Neural crest cell (in vitro differentiated cells): Measurements from ENCODE around the gene RINL. TPM values are rescaled to one million over a fixed set of nuclear protein-coding genes. Genes with fewer than 3 reads are reported as not detected.
"Not testable (repeated sequence)": the region's sequence is repeated elsewhere in the genome, so short reads cannot be mapped to it uniquely, and the experiment has no call there.

Source experiments
- DNase-seq: peaks from one replicate; pipeline ENCODE4 v3.0.0; 2021; ENCODE audit warnings: low read depth, mixed read lengths, low spot score
- H3K27ac Mint-ChIP-seq: one replicate; pipeline ENCODE4 v1.8.0; 2021; ENCODE audit warnings: mild to moderate bottlenecking, mixed read lengths; ENCODE audit not compliant: unreplicated experiment
- H3K27me3 Mint-ChIP-seq: 2 replicates; pipeline ENCODE4 v1.8.0; 2021; ENCODE audit warnings: low read depth, mild to moderate bottlenecking, mixed read lengths
- H3K36me3 Mint-ChIP-seq: 2 replicates; pipeline ENCODE4 v1.8.0; 2021; ENCODE audit warnings: low read depth, mild to moderate bottlenecking, mixed read lengths
- H3K4me1 Mint-ChIP-seq: 2 replicates; pipeline ENCODE4 v1.8.0; 2021; ENCODE audit warnings: mixed read lengths
- H3K4me3 Mint-ChIP-seq: one replicate; pipeline ENCODE4 v1.8.0; 2021; ENCODE audit warnings: mild to moderate bottlenecking, mixed read lengths
- H3K9me3 Mint-ChIP-seq: 2 replicates; pipeline ENCODE4 v1.8.0; 2021; ENCODE audit warnings: mixed read lengths
- total RNA-seq: library from RNA; stranded (reverse); gene quantifications from 2 replicates; pipeline ENCODE4 v1.2.1, GENCODE V29; 2021
- TF ChIP-seq, protein P1 (sequence below): fragments of 200-600 bp; sonication (generic); conservative IDR thresholded peaks from 2 replicates; pipeline ENCODE4 v1.5.0; 2021; ENCODE audit warnings: antibody characterized with exemption, mild to moderate bottlenecking

The RINL gene
- total RNA-seq, 1 donor from 2014 or later, result 1.4 TPM

- H3K4me1 Mint-ChIP-seq, result peaks cover 6% of the 10 kb centered on the region
- no peak overlapping the region for H3K27ac Mint-ChIP-seq
Observed at GRCh38 chr19:38888876-38889275, 10.8 kb upstream of the RINL start.

GRCh38 chr19:38884691-38885090, 6.6 kb upstream of the RINL start:
- DNase-seq, H3K27ac Mint-ChIP-seq, H3K9me3 Mint-ChIP-seq, H3K27me3 Mint-ChIP-seq, H3K4me3 Mint-ChIP-seq, H3K36me3 Mint-ChIP-seq, H3K4me1 Mint-ChIP-seq: not testable (repeated sequence)

More at GRCh38 chr19:38888876-38889275, 10.8 kb upstream of the RINL start:
- TF ChIP-seq, protein P1, sequence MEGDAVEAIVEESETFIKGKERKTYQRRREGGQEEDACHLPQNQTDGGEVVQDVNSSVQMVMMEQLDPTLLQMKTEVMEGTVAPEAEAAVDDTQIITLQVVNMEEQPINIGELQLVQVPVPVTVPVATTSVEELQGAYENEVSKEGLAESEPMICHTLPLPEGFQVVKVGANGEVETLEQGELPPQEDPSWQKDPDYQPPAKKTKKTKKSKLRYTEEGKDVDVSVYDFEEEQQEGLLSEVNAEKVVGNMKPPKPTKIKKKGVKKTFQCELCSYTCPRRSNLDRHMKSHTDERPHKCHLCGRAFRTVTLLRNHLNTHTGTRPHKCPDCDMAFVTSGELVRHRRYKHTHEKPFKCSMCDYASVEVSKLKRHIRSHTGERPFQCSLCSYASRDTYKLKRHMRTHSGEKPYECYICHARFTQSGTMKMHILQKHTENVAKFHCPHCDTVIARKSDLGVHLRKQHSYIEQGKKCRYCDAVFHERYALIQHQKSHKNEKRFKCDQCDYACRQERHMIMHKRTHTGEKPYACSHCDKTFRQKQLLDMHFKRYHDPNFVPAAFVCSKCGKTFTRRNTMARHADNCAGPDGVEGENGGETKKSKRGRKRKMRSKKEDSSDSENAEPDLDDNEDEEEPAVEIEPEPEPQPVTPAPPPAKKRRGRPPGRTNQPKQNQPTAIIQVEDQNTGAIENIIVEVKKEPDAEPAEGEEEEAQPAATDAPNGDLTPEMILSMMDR, result no peak
- Mint-ChIP-seq H3K27me3 (no peaks in the 10 kb centered on the region), H3K9me3 (no peaks in the 10 kb centered on the region), H3K4me3 (no peak overlapping the region), H3K36me3 (no peaks in the 10 kb centered on the region)
- DNase-seq, result no peak

DNA sequence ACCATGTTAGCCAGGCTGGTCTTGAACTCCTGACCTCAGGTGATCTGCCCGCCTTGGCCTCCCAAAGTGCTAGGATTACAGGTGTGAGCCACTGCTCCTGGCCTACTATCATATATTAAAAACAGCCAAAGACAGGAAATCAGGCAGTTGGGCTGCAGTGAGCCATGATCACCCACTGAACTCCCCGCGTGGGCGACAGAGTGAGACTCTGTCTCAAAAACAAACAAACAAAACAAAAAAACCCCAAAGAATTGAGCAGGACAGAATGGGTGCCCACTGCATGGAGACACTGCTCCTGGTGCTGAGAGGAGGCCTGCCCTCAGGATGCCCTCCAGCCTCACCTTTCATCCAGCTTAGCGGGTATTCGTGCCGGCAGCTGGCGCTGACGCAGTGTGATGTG, 5.2 kb upstream of the RINL start:
- no peak for DNase-seq
- Mint-ChIP-seq H3K27me3 (no peaks in the 10 kb centered on the region), H3K4me1 (no peaks in the 10 kb centered on the region), H3K27ac (no peak overlapping the region), H3K4me3 (no peak overlapping the region), H3K9me3 (no peaks in the 10 kb centered on the region), H3K36me3 (no peaks in the 10 kb centered on the region)
- TF ChIP-seq, protein P1, result no peak

DNA sequence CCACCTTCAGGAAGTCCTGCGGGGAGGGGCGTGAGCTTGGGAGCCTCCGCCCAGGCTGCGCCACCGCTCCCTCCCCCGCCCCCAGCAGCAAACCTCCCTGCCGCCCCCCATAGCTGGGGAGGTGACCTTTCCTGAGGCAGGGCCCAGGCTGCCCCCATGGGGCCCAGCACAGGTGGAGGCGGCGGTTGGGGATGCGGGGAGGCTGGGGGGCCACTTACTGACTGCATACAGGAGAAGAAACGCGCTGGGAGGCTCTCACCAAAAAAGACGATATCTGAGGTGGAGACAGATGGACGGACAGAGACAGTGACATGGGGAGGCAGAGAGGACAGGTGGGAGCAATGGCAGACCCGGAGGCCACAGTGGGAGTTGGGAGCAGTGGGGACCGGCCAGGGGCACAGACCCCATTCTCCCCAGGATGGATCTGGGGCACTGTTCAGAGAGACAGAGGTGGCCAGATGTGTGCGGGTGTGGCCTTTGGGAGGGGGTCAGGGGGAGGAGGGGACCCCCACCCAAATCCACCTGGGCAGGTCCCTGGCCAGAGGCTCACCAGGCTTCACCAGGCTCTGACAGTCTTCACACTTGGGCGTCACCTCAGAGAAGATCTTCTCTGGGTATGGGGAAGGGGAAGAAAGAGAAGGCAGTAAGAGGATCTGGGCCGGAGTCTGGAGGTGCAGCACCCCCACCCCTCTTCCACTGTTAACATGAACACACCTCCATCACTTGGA, 3.0 kb upstream of the RINL start:
- H3K36me3 Mint-ChIP-seq, result no peaks in the 10 kb centered on the region
- TF ChIP-seq, protein P1, result no peak
- H3K4me3 Mint-ChIP-seq, result no peak overlapping the region
- no peaks in the 10 kb centered on the region for H3K9me3 Mint-ChIP-seq
- H3K4me1 Mint-ChIP-seq, result peaks cover 10% of the 10 kb centered on the region
- peak overlapping the region; percentile 67 for H3K27ac Mint-ChIP-seq
- no peak for DNase-seq
- no peaks in the 10 kb centered on the region for H3K27me3 Mint-ChIP-seq

DNA sequence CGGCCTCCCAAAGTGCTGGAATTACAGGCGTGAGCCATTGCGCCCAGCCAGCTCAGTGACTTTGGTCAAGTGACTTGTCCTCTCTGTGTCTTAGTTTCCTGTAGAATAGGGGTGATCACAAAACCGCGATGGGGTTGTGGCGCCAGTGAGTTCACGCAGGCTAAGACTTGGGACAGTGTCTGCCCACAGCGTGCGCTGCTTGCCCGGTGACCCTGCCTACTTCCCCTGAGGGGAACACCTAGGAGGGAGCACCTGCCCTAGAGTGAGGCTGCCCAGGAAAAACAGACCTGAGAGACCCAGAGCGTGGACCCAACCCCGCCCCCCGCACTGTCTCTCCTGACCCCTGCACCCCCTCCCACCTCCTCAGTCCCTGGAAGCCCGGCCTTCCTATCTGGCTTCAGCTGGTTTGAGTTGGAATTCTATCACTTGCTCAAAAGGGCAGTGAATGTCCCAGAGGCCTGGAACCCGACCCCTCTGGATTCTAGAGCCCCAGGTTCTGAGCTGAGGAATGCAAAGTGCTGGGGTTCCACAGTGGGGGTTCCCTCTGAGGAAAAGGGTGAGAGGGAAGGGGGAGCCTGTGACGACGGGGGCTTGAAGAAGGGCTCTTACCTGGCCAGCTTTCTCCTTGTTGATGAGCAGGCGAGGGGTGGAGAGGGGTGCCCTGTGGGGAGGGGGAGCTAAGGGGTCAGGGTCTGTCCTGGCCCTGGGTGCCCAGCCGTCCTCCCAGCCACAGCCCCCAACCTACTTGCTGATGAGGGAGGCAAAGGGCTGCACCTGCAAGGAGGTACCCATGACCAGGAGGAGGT, 2.2 kb upstream of the RINL start:
- DNase-seq, result no peak
- Mint-ChIP-seq H3K36me3 (no peaks in the 10 kb centered on the region), H3K27me3 (no peaks in the 10 kb centered on the region), H3K4me3 (no peak overlapping the region), H3K9me3 (no peaks in the 10 kb centered on the region), H3K4me1 (peaks cover 11% of the 10 kb centered on the region), H3K27ac (no peak overlapping the region)
- TF ChIP-seq, protein P1, result no peak

DNA sequence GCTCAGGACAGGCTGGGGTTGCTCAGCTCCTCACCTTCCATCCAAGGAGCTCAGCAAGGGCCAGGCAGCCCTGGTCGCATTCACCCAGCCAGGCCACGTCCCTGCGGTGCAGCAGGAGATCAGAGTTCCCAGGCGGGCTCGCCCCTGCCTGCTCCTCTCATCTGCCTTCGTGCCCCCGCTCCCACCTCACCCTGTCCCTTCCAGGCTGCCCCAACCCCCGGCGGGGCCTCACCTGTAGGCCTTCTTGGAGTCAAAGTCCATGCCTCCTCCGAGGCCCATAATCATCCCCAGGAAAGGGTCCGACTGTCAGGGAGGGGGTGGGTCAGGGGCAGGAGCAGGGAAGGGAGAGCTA, 1.3 kb upstream of the RINL start:
- Mint-ChIP-seq H3K4me1 (peaks cover 11% of the 10 kb centered on the region), H3K36me3 (no peaks in the 10 kb centered on the region), H3K9me3 (no peaks in the 10 kb centered on the region), H3K27me3 (no peaks in the 10 kb centered on the region), H3K4me3 (no peak overlapping the region), H3K27ac (no peak overlapping the region)
- DNase-seq, result no peak
- TF ChIP-seq, protein P1, result no peak
